ENCODE measurements around the gene CLIC1. TPM values are rescaled to one million over a fixed set of nuclear protein-coding genes. Genes with fewer than 3 reads are reported as not detected.

Gene CLIC1
- total and polyA plus RNA-seq, 10 donors: 296 to 447 (median 347) TPM

GRCh38 chr6:31768363-31769257 lies 32.3 kb upstream of the CLIC1 start:
- TF ChIP-seq POLR2AphosphoS5 (IDR thresholded peaks at IDR 0.05) (peak in 2 of 3 donors; percentile 14 to 40), CTCF (IDR thresholded peaks at IDR 0.05 in 8 of 11, conservative IDR thresholded peaks at IDR 0.05 in 3 of 11) (no peak)
- Histone ChIP-seq H3K4me3 (no peak overlapping the region), H3K36me3 (no peaks in the 10 kb centered on the region), H3K9me3 (no peaks in the 10 kb centered on the region), H3K4me1 (peaks cover 0 to 57% (median 33%) of the 10 kb centered on the region in 6 donors), H3K27me3 (replicated peaks in 1 of 7) (no peaks in the 10 kb centered on the region), H3K27ac (peak overlapping the region in 4 of 8 donors; percentile 26 to 66 (median 38))
- intact Hi-C loops (cut with DNase I; ENCODE audit: low total_unique reads): no loop called here
- WGBS, 5 donors: 78 to 89% (median 87%) methylated on average over 18 of the region's 18 CpGs
- DNase-seq: peak; percentile 61

- Histone ChIP-seq H3K4me3 (no peak overlapping the region), H3K36me3 (peaks cover 0 to 12% (median 1%) of the 10 kb centered on the region in 6 donors), H3K9me3 (no peaks in the 10 kb centered on the region), H3K27me3 (replicated peaks in 1 of 7) (no peaks in the 10 kb centered on the region), H3K27ac (no peak overlapping the region), H3K4me1 (peaks cover 0 to 45% (median 24%) of the 10 kb centered on the region in 6 donors)
- WGBS, 5 donors: 63 to 86% (median 77%) methylated on average over 6 of the region's 6 CpGs
- peak; percentile 46 for DNase-seq
- TF ChIP-seq POLR2A (IDR thresholded peaks at IDR 0.05) (no peak), CTCF (IDR thresholded peaks at IDR 0.05 in 8 of 11, conservative IDR thresholded peaks at IDR 0.05 in 3 of 11) (no peak), POLR2AphosphoS5 (IDR thresholded peaks at IDR 0.05) (no peak)
- intact Hi-C loops (cut with DNase I; ENCODE audit: low total_unique reads): no loop called here
Measured at GRCh38 chr6:31767096-31767645, 30.8 kb upstream of the CLIC1 start.

- no peak overlapping the region for H3K27ac ChIP-seq
- H3K27me3 ChIP-seq (replicated peaks in 1 of 7): no peaks in the 10 kb centered on the region
- H3K4me3 ChIP-seq: peak overlapping the region in 2 of 8 donors; percentile 20 to 39
- peaks cover 0 to 37% (median 21%) of the 10 kb centered on the region in 6 donors for H3K4me1 ChIP-seq
- no peaks in the 10 kb centered on the region for H3K9me3 ChIP-seq
- TF ChIP-seq POLR2A (IDR thresholded peaks at IDR 0.05) (no peak), CTCF (IDR thresholded peaks at IDR 0.05 in 8 of 11, conservative IDR thresholded peaks at IDR 0.05 in 3 of 11) (no peak), POLR2AphosphoS5 (IDR thresholded peaks at IDR 0.05) (peak in 1 of 3 donors; percentile 18)
- DNase-seq: peak; percentile 72
- 63 to 86% (median 73%) methylated on average over 37 to 42 of the region's 42 CpGs for WGBS, 5 donors
- intact Hi-C loops (cut with DNase I; ENCODE audit: low total_unique reads): no loop called here
- peaks cover 0 to 22% (median 5%) of the 10 kb centered on the region in 6 donors for H3K36me3 ChIP-seq
Measured at GRCh38 chr6:31765910-31766794, 29.8 kb upstream of the CLIC1 start.
